ENCODE data around the gene ELP4. TPM values are rescaled to one million over a fixed set of nuclear protein-coding genes. Genes with fewer than 3 reads are reported as not detected.

The ELP4 gene
- total and polyA plus RNA-seq, 9 of the 15 experiments (the other 6 are each of a cell fraction or from before 2014, with no cell fraction given), result 24.1 to 60.3 (median 38.7) TPM

GRCh38 chr11:31806186-31806927 lies 296.8 kb downstream of the ELP4 start:
- Histone ChIP-seq H3K4me1 (replicated peaks in 1 of 2; ENCODE audit: control insufficient read depth in 2 of 2, insufficient read depth in 2 of 2, low read length in 2 of 2) (peaks cover 4 to 23% of the 10 kb centered on the region in 2 experiments; a peak in 4 of 5 replicates), H3K4me2 (ENCODE audit: insufficient read depth, low read length) (no peak overlapping the region), H3K9ac (ENCODE audit: insufficient read depth in 1 of 2, low read depth in 2 of 2, low read length in 2 of 2) (no peak overlapping the region), H3K36me3 (ENCODE audit: control insufficient read depth, insufficient read depth, low read length) (no peaks in the 10 kb centered on the region), H3K4me3 (no peak overlapping the region), H3K79me2 (ENCODE audit: control insufficient read depth, insufficient read depth, low read length) (no peaks in the 10 kb centered on the region), H3K27me3 (ENCODE audit: control insufficient read depth in 2 of 2, insufficient read depth in 2 of 2, low read length in 2 of 2) (peaks cover 17 to 56% of the 10 kb centered on the region in 2 experiments), H3K27ac (ENCODE audit: extremely low read depth, low read depth, low read length) (no peak overlapping the region), H4K20me1 (replicated peaks; ENCODE audit: control insufficient read depth, insufficient read depth, low read length) (no peaks in the 10 kb centered on the region; the same call in 1 of the 2 replicates), H3K9me1 (ENCODE audit: control insufficient read depth, insufficient read depth, low read length) (no peaks in the 10 kb centered on the region), H3K9me3 (replicated peaks; ENCODE audit: control insufficient read depth, insufficient read depth, low read depth, low read length) (no peaks in the 10 kb centered on the region), H2AFZ (ENCODE audit: low read depth, low read length) (no peak overlapping the region)
- BruUV-seq (replicated peaks), result no TSS peak
- ChIA-PET POLR2A (no interaction called here), CTCF (ENCODE audit: low intra/inter-chr PET ratio) (no interaction called here)
- in situ Hi-C loops (cut with MboI), result no loop called here
- FAIRE-seq (no peak), ATAC-seq (no peak), DNase-seq (ENCODE audit: extremely low read depth in 1 of 4, low spot score in 3 of 4) (no peak)
- 41% methylated on average over 13 of the region's 36 CpGs for WGBS (ENCODE audit: insufficient coverage, low coverage, missing lambda C conversion rate)
- TF ChIP-seq PHB (CRISPR knock-in tag; IDR thresholded peaks at IDR 0.05) (no peak), ZNF398 (CRISPR knock-in tag; IDR thresholded peaks at IDR 0.05) (no peak), ZNF75A (CRISPR knock-in tag; IDR thresholded peaks at IDR 0.05) (no peak), ZNF644 (tag; IDR thresholded peaks at IDR 0.05; ENCODE audit: low read depth) (no peak), RFX1 (IDR thresholded peaks at IDR 0.05) (no peak), KLF16 (IDR thresholded peaks at IDR 0.05) (no peak), NR1H2 (CRISPR knock-in tag; IDR thresholded peaks at IDR 0.05) (no peak), PKNOX1 (IDR thresholded peaks at IDR 0.05) (no peak)
- intact Hi-C loops (cut with micrococcal nuclease), result no loop called here

All from K562 (cell line).